ENCODE results near the gene RTP2. TPM values are rescaled to one million over a fixed set of nuclear protein-coding genes. Genes with fewer than 3 reads are reported as not detected.

The RTP2 gene
- total and polyA plus RNA-seq, 2 of the 4 experiments (the other 2 are of a cell fraction) = not detected

GRCh38 chr3:187725224-187725623, 22.9 kb upstream of the RTP2 start:
- Histone ChIP-seq H3K23ac (ENCODE audit: low read depth, low read length) (no peak overlapping the region), H3K18ac (ENCODE audit: low read depth, low read length) (no peak overlapping the region), H3K14ac (replicated peaks; ENCODE audit: low read depth, low read length) (no peak overlapping the region), H3K9ac (ENCODE audit: low read depth, low read length) (no peak overlapping the region), H3K56ac (ENCODE audit: extremely low read depth, insufficient read depth, low read length) (no peak overlapping the region), H2BK120ac (ENCODE audit: low read depth, low read length) (no peak overlapping the region), H3K4me1 (ENCODE audit: control insufficient read depth, insufficient read depth, low read length) (no peaks in the 10 kb centered on the region), H3K36me3 (ENCODE audit: control insufficient read depth, insufficient read depth, low read length) (peaks cover 82% of the 10 kb centered on the region), H4K20me1 (ENCODE audit: insufficient read depth, low read length) (peaks cover 6% of the 10 kb centered on the region), H3K9me1 (ENCODE audit: insufficient read depth, low read length) (peaks cover 5% of the 10 kb centered on the region; the same call in 1 of the 2 replicates), H3K4me3 (ENCODE audit: insufficient read depth, low read depth, low read length) (no peak overlapping the region), H3K4ac (ENCODE audit: low read depth, low read length) (no peak overlapping the region), H3K27ac (ENCODE audit: insufficient read depth, low read length) (no peak overlapping the region), H4K5ac (ENCODE audit: low read depth, low read length) (no peak overlapping the region), H4K8ac (ENCODE audit: low read depth in 2 of 2, low read length in 2 of 2) (no peak overlapping the region), H2BK15ac (ENCODE audit: low read depth, low read length) (no peak overlapping the region), H2BK20ac (ENCODE audit: low read depth, low read length) (no peak overlapping the region), H4K91ac (ENCODE audit: insufficient read depth, low read depth, low read length) (no peak overlapping the region), H3K79me1 (ENCODE audit: low read depth in 1 of 2, low read length in 2 of 2) (peaks cover 5 to 10% of the 10 kb centered on the region in 2 experiments; a peak in 3 of 4 replicates), H2AFZ (replicated peaks; ENCODE audit: low read length, poor library complexity) (no peak overlapping the region), H2AK9ac (replicated peaks; ENCODE audit: low read depth, low read length, poor library complexity) (no peak overlapping the region), H3K4me2 (ENCODE audit: low read depth, low read length) (no peak overlapping the region), H2BK5ac (ENCODE audit: low read depth, low read length, poor library complexity, severe bottlenecking) (no peak overlapping the region), H2AK5ac (ENCODE audit: low read depth, low read length) (no peak overlapping the region), H3K27me3 (ENCODE audit: control insufficient read depth, insufficient read depth, low read length) (no peaks in the 10 kb centered on the region), H3K9me3 (ENCODE audit: control insufficient read depth, insufficient read depth, low read length) (no peaks in the 10 kb centered on the region)
- ATAC-seq (ENCODE audit: low read depth) = no peak
- dilution Hi-C loops (cut with HindIII; ENCODE audit: low sequenced_read_pairs, unreplicated experiment) = loop anchor here (25.0 kb wide), 1 partner anchor 587 kb away; no protein-coding TSS in a partner anchor
- intact Hi-C loops (cut with micrococcal nuclease) = no loop called here
- in situ Hi-C loops (cut with MboI; ENCODE audit: low sequenced_read_pairs) = loop anchor here (25.0 kb wide), 4 partner anchors 687 to 1037 kb away; no protein-coding TSS in a partner anchor
- no TSS peak for BruUV-seq (replicated peaks)
- WGBS, 2 experiments (ENCODE audit: extremely low coverage in 2 of 2, insufficient read length in 1 of 2) = 95% methylated on average over 19 of the region's 22 CpGs; no CpG with 5 or more reads in 1 of the 2 experiments
- TF ChIP-seq, protein P1, sequence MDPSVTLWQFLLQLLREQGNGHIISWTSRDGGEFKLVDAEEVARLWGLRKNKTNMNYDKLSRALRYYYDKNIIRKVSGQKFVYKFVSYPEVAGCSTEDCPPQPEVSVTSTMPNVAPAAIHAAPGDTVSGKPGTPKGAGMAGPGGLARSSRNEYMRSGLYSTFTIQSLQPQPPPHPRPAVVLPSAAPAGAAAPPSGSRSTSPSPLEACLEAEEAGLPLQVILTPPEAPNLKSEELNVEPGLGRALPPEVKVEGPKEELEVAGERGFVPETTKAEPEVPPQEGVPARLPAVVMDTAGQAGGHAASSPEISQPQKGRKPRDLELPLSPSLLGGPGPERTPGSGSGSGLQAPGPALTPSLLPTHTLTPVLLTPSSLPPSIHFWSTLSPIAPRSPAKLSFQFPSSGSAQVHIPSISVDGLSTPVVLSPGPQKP (IDR thresholded peaks at IDR 0.05; ENCODE audit: borderline replicate concordance, low read depth, low read length) = no peak
- no peak for TF ChIP-seq BHLHE40 (IDR thresholded peaks at IDR 0.05; ENCODE audit: low read depth, low read length)
- no peak for TF ChIP-seq MXI1 (IDR thresholded peaks at IDR 0.05; ENCODE audit: borderline replicate concordance, low read depth, low read length)
- TF ChIP-seq, protein P2, sequence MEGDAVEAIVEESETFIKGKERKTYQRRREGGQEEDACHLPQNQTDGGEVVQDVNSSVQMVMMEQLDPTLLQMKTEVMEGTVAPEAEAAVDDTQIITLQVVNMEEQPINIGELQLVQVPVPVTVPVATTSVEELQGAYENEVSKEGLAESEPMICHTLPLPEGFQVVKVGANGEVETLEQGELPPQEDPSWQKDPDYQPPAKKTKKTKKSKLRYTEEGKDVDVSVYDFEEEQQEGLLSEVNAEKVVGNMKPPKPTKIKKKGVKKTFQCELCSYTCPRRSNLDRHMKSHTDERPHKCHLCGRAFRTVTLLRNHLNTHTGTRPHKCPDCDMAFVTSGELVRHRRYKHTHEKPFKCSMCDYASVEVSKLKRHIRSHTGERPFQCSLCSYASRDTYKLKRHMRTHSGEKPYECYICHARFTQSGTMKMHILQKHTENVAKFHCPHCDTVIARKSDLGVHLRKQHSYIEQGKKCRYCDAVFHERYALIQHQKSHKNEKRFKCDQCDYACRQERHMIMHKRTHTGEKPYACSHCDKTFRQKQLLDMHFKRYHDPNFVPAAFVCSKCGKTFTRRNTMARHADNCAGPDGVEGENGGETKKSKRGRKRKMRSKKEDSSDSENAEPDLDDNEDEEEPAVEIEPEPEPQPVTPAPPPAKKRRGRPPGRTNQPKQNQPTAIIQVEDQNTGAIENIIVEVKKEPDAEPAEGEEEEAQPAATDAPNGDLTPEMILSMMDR (conservative IDR thresholded peaks at IDR 0.05; ENCODE audit: low read depth, low read length) = no peak
- TF ChIP-seq MAZ (IDR thresholded peaks at IDR 0.05; ENCODE audit: borderline replicate concordance, low read depth, low read length) = no peak
- no peak for TF ChIP-seq CEBPB (IDR thresholded peaks at IDR 0.05; ENCODE audit: low read depth, low read length)
- no peak for TF ChIP-seq POLR2A (IDR thresholded peaks at IDR 0.05; ENCODE audit: low read depth, low read length)
- no peak for TF ChIP-seq CHD1 (IDR thresholded peaks at IDR 0.05; ENCODE audit: low read depth, low read length)
- DNase-seq = no peak
- CTCF ChIA-PET = no interaction called here
- POLR2A ChIA-PET (ENCODE audit: unreplicated experiment) = interaction anchor here (0.6 kb wide), 1 partner anchor 12 kb away, joined by 16 read pairs; no protein-coding TSS in a partner anchor
